AG09319 (cell line): ENCODE results near the gene PALM.
"Not testable (repeated sequence)": the region's sequence is repeated elsewhere in the genome, so short reads cannot be mapped to it uniquely, and the experiment has no call there.

Source experiments
- DNase-seq: peaks from one replicate; pipeline ENCODE4 v3.0.0-alpha.2; 2010; ENCODE audit warnings: low read depth; ENCODE audit errors: extremely low read depth
- CTCF ChIP-seq: IDR thresholded peaks from 2 replicates; pipeline ENCODE4 v1.5.1; 2011; ENCODE audit warnings: low read depth, mild to moderate bottlenecking, inconsistent platforms, low read length, moderate library complexity

Gene PALM

GRCh38 chr19:723714-724113, 15.0 kb downstream of the PALM start:
- DNase-seq: no peak
- TF ChIP-seq CTCF: no peak

- no peak for TF ChIP-seq CTCF
- DNase-seq: no peak
Observed at GRCh38 chr19:725461-726089, 16.8 kb downstream of the PALM start.

GRCh38 chr19:726993-727956, 18.5 kb downstream of the PALM start:
- TF ChIP-seq CTCF: no peak
- DNase-seq: no peak

GRCh38 chr19:728011-728410, 19.3 kb downstream of the PALM start:
- DNase-seq: no peak
- no peak for TF ChIP-seq CTCF

GRCh38 chr19:729564-729963, 20.8 kb downstream of the PALM start:
- DNase-seq: not testable (repeated sequence)

GRCh38 chr19:729965-730668, 21.4 kb downstream of the PALM start:
- TF ChIP-seq CTCF: no peak
- DNase-seq: no peak

GRCh38 chr19:731000-731399, 22.3 kb downstream of the PALM start:
- TF ChIP-seq CTCF: no peak
- DNase-seq: no peak
